Omental fat pad (tissue), 4 donors: Measurements from ENCODE around the gene CYRIA. TPM values are rescaled to one million over a fixed set of nuclear protein-coding genes. Genes with fewer than 3 reads are reported as not detected.
A peak's percentile ranks its signal among the peaks of the same experiment; 100 is the strongest.

Source experiments
- ATAC-seq: fragments of 150-250 bp; one replicate; pipeline ENCODE4 v1.9.1; 2016; ENCODE audit warnings: mild to moderate bottlenecking, moderate library complexity; ENCODE audit not compliant: low FRiP score
- DNase-seq: peaks from one replicate; pipeline ENCODE4 v3.0.0-alpha.2; 2019; ENCODE audit warnings: low spot score
- total RNA-seq, 4 donors: library from RNA; depleted of rRNA; stranded (reverse); fragments of >200 nt; gene quantifications; one replicate each; pipeline ENCODE4 v1.1.0, GENCODE V29; 2016
- TF ChIP-seq, protein P1 (sequence below), 3 donors: fragments of 450-650 bp; IDR thresholded peaks; one replicate each; pipeline ENCODE4 v1.5.1; 2016 to 2017; ENCODE audit warnings: antibody characterized with exemption in 3 of 3, mild to moderate bottlenecking in 3 of 3, moderate library complexity in 2 of 3

Gene CYRIA
- total RNA-seq, 4 donors from 2014 or later, result 11.0 to 25.7 (median 15.1) TPM

DNA sequence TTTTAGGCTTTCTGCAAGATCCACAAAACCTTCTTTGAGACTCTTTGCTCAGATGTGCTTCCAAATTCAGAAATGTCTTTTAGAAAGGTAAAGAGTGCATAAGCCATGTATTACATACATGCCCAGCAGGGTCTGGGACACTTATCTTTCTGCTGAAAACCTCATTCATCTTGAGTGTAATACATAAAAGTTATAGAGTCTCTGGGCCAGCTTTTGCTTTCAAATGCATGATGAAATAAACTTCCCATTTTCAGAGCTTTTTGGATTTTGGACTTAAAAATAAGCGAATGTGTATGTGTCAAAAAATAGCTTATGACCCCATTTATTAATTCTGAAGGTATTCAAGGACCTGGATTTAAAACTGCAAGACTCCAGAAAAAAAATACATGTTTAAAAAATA is 8.0 kb downstream of the CYRIA start:
- TF ChIP-seq, protein P1, sequence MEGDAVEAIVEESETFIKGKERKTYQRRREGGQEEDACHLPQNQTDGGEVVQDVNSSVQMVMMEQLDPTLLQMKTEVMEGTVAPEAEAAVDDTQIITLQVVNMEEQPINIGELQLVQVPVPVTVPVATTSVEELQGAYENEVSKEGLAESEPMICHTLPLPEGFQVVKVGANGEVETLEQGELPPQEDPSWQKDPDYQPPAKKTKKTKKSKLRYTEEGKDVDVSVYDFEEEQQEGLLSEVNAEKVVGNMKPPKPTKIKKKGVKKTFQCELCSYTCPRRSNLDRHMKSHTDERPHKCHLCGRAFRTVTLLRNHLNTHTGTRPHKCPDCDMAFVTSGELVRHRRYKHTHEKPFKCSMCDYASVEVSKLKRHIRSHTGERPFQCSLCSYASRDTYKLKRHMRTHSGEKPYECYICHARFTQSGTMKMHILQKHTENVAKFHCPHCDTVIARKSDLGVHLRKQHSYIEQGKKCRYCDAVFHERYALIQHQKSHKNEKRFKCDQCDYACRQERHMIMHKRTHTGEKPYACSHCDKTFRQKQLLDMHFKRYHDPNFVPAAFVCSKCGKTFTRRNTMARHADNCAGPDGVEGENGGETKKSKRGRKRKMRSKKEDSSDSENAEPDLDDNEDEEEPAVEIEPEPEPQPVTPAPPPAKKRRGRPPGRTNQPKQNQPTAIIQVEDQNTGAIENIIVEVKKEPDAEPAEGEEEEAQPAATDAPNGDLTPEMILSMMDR (IDR thresholded peaks at IDR 0.05), result no peak
- no peak for ATAC-seq
- no peak for DNase-seq

- TF ChIP-seq, protein P1 (IDR thresholded peaks at IDR 0.05), result no peak
- DNase-seq (no peak), ATAC-seq (no peak)
Measured at GRCh38 chr2:16656784-16657391, 8.7 kb downstream of the CYRIA start.

DNA sequence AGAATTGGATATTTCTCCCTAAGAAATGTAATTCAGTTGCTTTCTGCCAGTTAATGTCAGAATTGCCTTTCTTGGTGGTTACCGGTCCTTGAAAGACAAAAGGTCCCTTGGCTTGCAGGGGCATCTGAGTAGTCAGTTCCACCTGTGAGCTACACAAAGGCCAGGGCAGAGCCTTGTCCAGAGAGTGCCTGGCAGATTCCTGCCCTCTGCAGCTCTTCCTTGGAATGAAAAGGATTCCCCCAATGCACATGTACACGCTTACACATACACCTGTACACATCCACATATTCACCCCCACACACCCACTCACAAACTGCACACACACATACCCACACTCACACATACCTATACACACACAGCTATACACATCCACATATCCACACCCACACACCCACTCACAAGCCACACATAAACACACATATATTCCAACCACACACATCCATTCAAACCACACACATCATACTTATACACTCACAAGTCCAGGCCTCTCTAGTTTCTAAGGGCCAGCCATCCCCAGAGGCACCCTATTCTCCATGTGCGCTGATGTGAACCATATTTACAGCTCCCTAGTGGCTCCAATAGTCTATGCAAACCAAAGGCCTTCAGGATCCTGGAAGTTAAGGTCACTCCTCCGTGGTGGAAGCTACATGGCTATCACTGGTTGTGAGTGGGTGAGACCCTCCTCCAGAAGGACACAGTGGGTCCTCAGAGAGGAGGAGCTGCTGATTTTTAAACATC is 9.6 kb downstream of the CYRIA start:
- no peak for DNase-seq
- ATAC-seq, result no peak
- TF ChIP-seq, protein P1 (IDR thresholded peaks at IDR 0.05), result no peak

DNA sequence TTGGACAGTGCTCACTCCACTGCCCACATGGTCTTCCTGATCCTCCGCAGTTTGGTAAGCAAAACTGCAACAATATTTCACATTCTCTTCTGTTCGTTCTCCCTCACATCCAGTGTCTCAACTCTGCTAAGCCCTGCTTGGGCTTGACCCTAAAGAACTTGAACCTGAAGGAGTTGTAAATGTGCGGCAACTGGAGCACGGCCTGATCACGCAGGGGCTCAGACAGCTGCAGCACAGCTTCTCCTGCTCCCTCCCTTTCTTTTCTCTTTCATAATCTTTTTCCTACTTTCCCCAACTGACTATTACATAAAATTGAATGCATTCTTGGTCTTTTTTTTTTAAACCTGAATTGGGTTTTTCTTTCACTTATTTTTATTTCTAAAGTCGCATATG is 10.2 kb downstream of the CYRIA start:
- no peak for ATAC-seq

GRCh38 chr2:16654833-16655444 is 10.7 kb downstream of the CYRIA start:
- TF ChIP-seq, protein P1 (IDR thresholded peaks at IDR 0.05), result no peak
- DNase-seq (no peak), ATAC-seq (no peak)

More for the DNA sequence above, 10.2 kb downstream of the CYRIA start:
- TF ChIP-seq, protein P1 (IDR thresholded peaks at IDR 0.05), result no peak
- DNase-seq, result no peak

DNA sequence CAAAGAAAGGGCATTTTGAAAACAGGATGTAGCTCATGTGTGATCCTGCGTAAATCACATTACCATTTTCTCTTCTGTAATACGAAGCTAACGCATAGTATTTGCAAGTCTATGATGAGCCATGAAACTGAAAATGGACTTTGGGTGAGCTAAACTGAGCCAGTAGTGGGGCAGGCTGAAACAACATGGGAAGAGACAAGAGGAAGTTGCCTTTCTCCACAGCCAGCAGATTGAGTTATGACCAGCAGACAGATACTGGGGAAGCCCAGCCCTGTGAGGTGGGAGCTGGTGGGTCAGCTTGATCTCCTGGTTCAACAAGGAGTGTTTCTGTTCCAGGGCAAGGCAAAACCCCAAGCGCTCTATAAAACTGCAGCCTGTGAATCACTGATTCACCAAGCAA is 11.8 kb downstream of the CYRIA start:
- no peak for DNase-seq
- ATAC-seq, result no peak
- TF ChIP-seq, protein P1 (IDR thresholded peaks at IDR 0.05), result no peak

DNA sequence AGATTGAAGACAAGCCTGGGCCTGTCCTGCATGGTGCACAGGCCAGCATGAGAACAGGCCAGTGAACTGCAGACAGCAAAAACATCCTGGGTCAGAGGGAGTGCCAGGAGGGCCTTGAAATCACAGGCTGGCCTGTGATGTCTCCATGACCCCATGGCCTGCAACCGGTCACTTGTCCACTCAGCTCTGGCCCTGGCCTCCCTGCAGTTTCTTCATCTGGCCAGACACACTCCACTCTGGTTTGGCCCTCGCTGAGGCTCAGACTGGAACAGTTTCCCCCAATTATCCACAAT is 12.6 kb downstream of the CYRIA start:
- TF ChIP-seq, protein P1 (IDR thresholded peaks at IDR 0.05), result no peak
- peak; percentile 35 for ATAC-seq
- no peak for DNase-seq
